ENCODE measurements around the gene FZD7. TPM values are rescaled to one million over a fixed set of nuclear protein-coding genes. Genes with fewer than 3 reads are reported as not detected.

Gene FZD7
- total and polyA plus RNA-seq, 10 donors = 0.87 to 4.4 (median 1.9) TPM

DNA sequence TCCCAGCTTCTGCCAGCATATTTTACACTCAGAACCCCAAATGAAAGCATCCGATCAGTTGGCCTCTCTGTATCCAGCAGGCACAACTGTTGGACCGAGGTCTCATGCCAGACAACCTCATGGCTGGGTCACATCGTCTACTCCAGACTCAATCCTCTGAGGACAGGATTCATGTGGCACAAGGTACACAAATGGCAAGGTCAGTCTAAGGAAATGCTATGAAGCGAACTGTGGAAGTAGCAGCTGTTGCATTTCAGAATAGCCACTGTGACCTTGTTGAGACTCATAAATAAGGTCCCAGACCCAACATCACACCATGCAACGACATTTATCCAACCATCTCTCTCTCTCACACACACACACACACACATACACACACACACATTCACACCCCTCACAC, 7.1 kb upstream of the FZD7 start:
- WGBS, 5 donors = 59 to 89% (median 77%) methylated on average over 5 of the region's 5 CpGs
- H3K27ac ChIP-seq = no peak overlapping the region
- no peaks in the 10 kb centered on the region for H3K4me1 ChIP-seq
- intact Hi-C loops (cut with DNase I; ENCODE audit: low total_unique reads) = no loop called here
- no peaks in the 10 kb centered on the region for H3K36me3 ChIP-seq
- TF ChIP-seq POLR2AphosphoS5 (IDR thresholded peaks at IDR 0.05) = no peak
- TF ChIP-seq, protein P1, sequence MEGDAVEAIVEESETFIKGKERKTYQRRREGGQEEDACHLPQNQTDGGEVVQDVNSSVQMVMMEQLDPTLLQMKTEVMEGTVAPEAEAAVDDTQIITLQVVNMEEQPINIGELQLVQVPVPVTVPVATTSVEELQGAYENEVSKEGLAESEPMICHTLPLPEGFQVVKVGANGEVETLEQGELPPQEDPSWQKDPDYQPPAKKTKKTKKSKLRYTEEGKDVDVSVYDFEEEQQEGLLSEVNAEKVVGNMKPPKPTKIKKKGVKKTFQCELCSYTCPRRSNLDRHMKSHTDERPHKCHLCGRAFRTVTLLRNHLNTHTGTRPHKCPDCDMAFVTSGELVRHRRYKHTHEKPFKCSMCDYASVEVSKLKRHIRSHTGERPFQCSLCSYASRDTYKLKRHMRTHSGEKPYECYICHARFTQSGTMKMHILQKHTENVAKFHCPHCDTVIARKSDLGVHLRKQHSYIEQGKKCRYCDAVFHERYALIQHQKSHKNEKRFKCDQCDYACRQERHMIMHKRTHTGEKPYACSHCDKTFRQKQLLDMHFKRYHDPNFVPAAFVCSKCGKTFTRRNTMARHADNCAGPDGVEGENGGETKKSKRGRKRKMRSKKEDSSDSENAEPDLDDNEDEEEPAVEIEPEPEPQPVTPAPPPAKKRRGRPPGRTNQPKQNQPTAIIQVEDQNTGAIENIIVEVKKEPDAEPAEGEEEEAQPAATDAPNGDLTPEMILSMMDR (IDR thresholded peaks at IDR 0.05 in 8 of 11, conservative IDR thresholded peaks at IDR 0.05 in 3 of 11) = no peak
- no peak for TF ChIP-seq POLR2A (IDR thresholded peaks at IDR 0.05)
- H3K4me3 ChIP-seq = no peak overlapping the region
- peaks cover 0 to under 1% (median 0%) of the 10 kb centered on the region in 7 donors for H3K27me3 ChIP-seq (replicated peaks in 1 of 7)
- H3K9me3 ChIP-seq = no peaks in the 10 kb centered on the region
- DNase-seq = no peak

DNA sequence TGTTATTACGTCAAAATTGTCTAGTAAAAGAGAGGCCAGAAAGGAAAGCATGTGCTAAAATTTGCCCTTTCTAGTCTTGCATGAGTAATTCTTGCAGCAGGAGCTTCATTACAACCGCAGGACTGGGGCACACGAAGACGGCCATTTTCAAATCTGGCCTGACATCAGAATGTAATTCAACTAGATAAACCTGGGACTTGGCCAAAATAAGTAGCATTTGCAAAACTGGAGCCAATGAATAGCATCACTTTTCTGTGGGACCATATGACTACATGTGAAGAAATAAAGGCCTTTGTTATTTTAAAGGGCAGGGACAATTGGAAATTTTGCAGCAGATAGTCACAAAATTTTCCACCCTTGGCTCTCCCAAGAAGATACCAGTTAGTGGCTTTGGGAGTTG, 3.0 kb upstream of the FZD7 start:
- 88 to 99% (median 94%) methylated on average over 4 of the region's 4 CpGs for WGBS, 5 donors
- Histone ChIP-seq H3K4me1 (peaks cover 11 to 34% (median 26%) of the 10 kb centered on the region in 6 donors), H3K27ac (no peak overlapping the region), H3K4me3 (no peak overlapping the region), H3K9me3 (no peaks in the 10 kb centered on the region), H3K36me3 (no peaks in the 10 kb centered on the region), H3K27me3 (replicated peaks in 1 of 7) (peaks cover 0 to 37% (median 25%) of the 10 kb centered on the region in 7 donors)
- intact Hi-C loops (cut with DNase I; ENCODE audit: low total_unique reads) = no loop called here
- DNase-seq = no peak
- TF ChIP-seq POLR2A (IDR thresholded peaks at IDR 0.05) (no peak), POLR2AphosphoS5 (IDR thresholded peaks at IDR 0.05) (no peak)
- TF ChIP-seq, protein P1 (IDR thresholded peaks at IDR 0.05 in 8 of 11, conservative IDR thresholded peaks at IDR 0.05 in 3 of 11) = no peak

DNA sequence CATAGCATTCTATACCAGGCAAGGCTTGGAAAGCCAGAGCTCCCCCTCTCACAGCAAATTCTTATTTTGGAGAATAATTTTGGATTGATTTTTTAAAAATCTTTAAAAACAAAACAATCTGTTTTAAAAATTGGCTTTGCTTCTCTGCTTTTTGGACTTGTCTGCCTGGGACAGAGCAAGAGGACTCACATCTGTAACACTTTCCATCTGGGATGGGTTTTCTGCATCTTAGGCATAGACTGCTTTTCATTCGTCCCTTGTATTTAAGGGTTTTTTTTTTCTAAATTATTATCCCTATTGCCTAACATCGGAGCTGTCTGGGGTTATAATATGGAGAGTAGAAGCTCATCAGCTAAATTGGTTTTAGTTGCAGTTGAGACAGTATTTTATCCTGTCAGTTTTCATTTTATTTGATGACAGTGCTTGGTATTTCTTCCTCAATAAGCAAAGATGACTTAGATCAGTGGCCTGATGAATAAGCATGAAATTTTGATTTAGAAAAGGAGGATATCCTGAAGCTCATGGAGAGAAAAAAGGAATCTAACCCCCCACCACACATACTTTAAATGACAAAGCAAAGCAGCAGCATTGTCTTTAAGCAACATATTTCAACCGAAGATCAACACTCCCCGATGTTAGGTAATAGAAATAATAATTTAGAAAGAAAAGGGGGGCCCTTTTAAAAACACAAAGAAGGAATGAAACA, 2.3 kb upstream of the FZD7 start:
- Histone ChIP-seq H3K9me3 (no peaks in the 10 kb centered on the region), H3K4me3 (no peak overlapping the region), H3K27ac (no peak overlapping the region), H3K27me3 (replicated peaks in 1 of 7) (peaks cover 0 to 44% (median 32%) of the 10 kb centered on the region in 7 donors), H3K4me1 (peaks cover 12 to 37% (median 29%) of the 10 kb centered on the region in 6 donors), H3K36me3 (no peaks in the 10 kb centered on the region)
- WGBS, 5 donors = 62 to 72% (median 70%) methylated on average over 4 of the region's 4 CpGs
- TF ChIP-seq, protein P1 (IDR thresholded peaks at IDR 0.05 in 8 of 11, conservative IDR thresholded peaks at IDR 0.05 in 3 of 11) = no peak
- TF ChIP-seq POLR2A (IDR thresholded peaks at IDR 0.05) = no peak
- no peak for TF ChIP-seq POLR2AphosphoS5 (IDR thresholded peaks at IDR 0.05)
- intact Hi-C loops (cut with DNase I; ENCODE audit: low total_unique reads) = no loop called here
- DNase-seq = no peak

DNA sequence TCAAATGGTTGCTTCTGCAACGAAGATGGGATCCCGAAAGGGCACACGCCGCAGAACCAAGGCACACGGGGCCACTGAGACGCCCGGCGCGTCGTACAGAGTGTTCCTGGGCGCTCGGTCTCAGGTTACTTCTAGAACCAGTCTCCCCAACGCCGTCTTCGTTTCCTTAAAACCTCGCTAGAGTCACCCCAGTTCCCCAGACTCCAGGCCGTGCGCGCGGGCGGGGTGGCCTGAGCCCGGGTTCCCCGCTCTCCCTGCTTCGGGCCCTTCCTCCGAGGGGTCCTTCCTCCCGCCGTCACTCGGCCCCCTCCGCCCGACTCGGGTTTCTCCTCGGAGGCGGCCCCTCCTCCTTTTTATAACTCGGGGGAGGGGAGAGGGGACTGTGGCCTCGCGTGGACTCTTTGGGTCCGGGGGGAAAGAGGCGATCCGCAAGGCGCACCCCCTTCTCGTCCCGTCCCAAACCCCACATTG, 774 bp upstream of the FZD7 start:
- Histone ChIP-seq H3K4me3 (peak overlapping the region; percentile 64 to 96 (median 82)), H3K4me1 (peaks cover 12 to 37% (median 29%) of the 10 kb centered on the region in 6 donors), H3K36me3 (no peaks in the 10 kb centered on the region), H3K27me3 (replicated peaks in 1 of 7) (peaks cover 0 to 59% (median 46%) of the 10 kb centered on the region in 7 donors), H3K9me3 (no peaks in the 10 kb centered on the region), H3K27ac (peak overlapping the region in 7 of 8 donors; percentile 65 to 84 (median 83))
- peak; percentile 91 for DNase-seq
- WGBS, 5 donors = 0 to 1% (median 1%) methylated on average over 36 to 42 of the region's 42 CpGs
- TF ChIP-seq POLR2A (IDR thresholded peaks at IDR 0.05) (no peak), POLR2AphosphoS5 (IDR thresholded peaks at IDR 0.05) (peak in 1 of 3 donors; percentile 43)
- intact Hi-C loops (cut with DNase I; ENCODE audit: low total_unique reads) = no loop called here
